Measurements from ENCODE around the gene ZCCHC10.

DNA sequence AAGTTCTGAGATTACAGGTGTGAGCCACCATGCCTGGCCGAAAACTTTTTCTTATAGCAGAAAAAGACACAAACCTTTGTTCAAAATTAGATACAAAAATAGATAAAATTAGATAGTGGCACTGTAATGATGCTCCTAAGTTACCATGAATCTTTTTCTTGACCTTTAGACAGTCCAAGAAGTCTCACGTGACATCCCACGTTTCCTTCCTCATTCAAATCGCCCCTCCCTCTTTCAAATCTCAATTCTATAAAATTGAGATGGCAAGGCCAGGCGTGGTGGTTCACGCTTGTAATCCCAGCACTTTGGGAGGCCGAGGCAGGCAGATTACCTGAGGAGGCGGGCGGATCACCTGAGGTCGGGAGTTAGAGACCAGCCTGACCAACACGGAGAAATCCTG is 7.7 kb upstream of the ZCCHC10 start:
- TF ChIP-seq, protein P1, sequence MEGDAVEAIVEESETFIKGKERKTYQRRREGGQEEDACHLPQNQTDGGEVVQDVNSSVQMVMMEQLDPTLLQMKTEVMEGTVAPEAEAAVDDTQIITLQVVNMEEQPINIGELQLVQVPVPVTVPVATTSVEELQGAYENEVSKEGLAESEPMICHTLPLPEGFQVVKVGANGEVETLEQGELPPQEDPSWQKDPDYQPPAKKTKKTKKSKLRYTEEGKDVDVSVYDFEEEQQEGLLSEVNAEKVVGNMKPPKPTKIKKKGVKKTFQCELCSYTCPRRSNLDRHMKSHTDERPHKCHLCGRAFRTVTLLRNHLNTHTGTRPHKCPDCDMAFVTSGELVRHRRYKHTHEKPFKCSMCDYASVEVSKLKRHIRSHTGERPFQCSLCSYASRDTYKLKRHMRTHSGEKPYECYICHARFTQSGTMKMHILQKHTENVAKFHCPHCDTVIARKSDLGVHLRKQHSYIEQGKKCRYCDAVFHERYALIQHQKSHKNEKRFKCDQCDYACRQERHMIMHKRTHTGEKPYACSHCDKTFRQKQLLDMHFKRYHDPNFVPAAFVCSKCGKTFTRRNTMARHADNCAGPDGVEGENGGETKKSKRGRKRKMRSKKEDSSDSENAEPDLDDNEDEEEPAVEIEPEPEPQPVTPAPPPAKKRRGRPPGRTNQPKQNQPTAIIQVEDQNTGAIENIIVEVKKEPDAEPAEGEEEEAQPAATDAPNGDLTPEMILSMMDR (IDR thresholded peaks at IDR 0.05) = no peak
- no peak for TF ChIP-seq POLR2A (IDR thresholded peaks at IDR 0.05)
